Nephron progenitor cell (in vitro differentiated cells): ENCODE measurements around the gene VWA2.

Experiments
- DNase-seq: peaks from one replicate; pipeline ENCODE4 v3.0.0; 2021
- H3K27ac Mint-ChIP-seq: 2 replicates; pipeline ENCODE4 v1.8.0; 2021; ENCODE audit warnings: mild to moderate bottlenecking, moderate library complexity, mixed read lengths
- H3K27me3 Mint-ChIP-seq: 2 replicates; pipeline ENCODE4 v1.8.0; 2021; ENCODE audit warnings: mild to moderate bottlenecking, low read depth, mixed read lengths; ENCODE audit not compliant: poor library complexity
- H3K36me3 Mint-ChIP-seq: 2 replicates; pipeline ENCODE4 v1.8.0; 2021; ENCODE audit warnings: low read depth, mixed read lengths
- H3K4me1 Mint-ChIP-seq: 2 replicates; pipeline ENCODE4 v1.8.0; 2021; ENCODE audit warnings: mixed read lengths
- H3K4me3 Mint-ChIP-seq: 2 replicates; pipeline ENCODE4 v1.8.0; 2021; ENCODE audit warnings: mild to moderate bottlenecking, moderate library complexity, mixed read lengths
- H3K9me3 Mint-ChIP-seq: 2 replicates; pipeline ENCODE4 v1.8.0; 2021; ENCODE audit warnings: mild to moderate bottlenecking, moderate library complexity, mixed read lengths
- CTCF ChIP-seq: fragments of 200-600 bp; sonication (generic); IDR thresholded peaks from 2 replicates; pipeline ENCODE4 v1.5.0; 2021; ENCODE audit warnings: antibody characterized with exemption

Gene VWA2

GRCh38 chr10:114316744-114317143 lies 77.7 kb downstream of the VWA2 start:
- Mint-ChIP-seq H3K27ac (peak overlapping the region; percentile 73), H3K4me3 (no peak overlapping the region), H3K36me3 (peaks cover 23% of the 10 kb centered on the region), H3K27me3 (no peaks in the 10 kb centered on the region), H3K4me1 (peaks cover 37% of the 10 kb centered on the region), H3K9me3 (no peaks in the 10 kb centered on the region)
- TF ChIP-seq CTCF: no peak
- no peak for DNase-seq

- Mint-ChIP-seq H3K4me3 (no peak overlapping the region), H3K9me3 (no peaks in the 10 kb centered on the region), H3K27me3 (no peaks in the 10 kb centered on the region), H3K27ac (peak overlapping the region; percentile 89), H3K4me1 (peaks cover 54% of the 10 kb centered on the region), H3K36me3 (peaks cover 36% of the 10 kb centered on the region)
- TF ChIP-seq CTCF: no peak
- DNase-seq: no peak
These were observed 80.6 kb downstream of the VWA2 start for GRCh38 chr10:114319406-114320248.

GRCh38 chr10:114320249-114321116 lies 81.4 kb downstream of the VWA2 start:
- Mint-ChIP-seq H3K4me1 (peaks cover 62% of the 10 kb centered on the region), H3K27ac (no peak overlapping the region), H3K36me3 (peaks cover 36% of the 10 kb centered on the region), H3K4me3 (no peak overlapping the region), H3K9me3 (no peaks in the 10 kb centered on the region), H3K27me3 (no peaks in the 10 kb centered on the region)
- DNase-seq: no peak
- no peak for TF ChIP-seq CTCF

- DNase-seq: no peak
These were observed 83.3 kb downstream of the VWA2 start for GRCh38 chr10:114322344-114322743.

GRCh38 chr10:114323023-114323422 lies 84.0 kb downstream of the VWA2 start:
- DNase-seq: no peak
- Mint-ChIP-seq H3K27me3 (peaks cover 3% of the 10 kb centered on the region), H3K4me1 (peaks cover 71% of the 10 kb centered on the region), H3K4me3 (no peak overlapping the region), H3K36me3 (peaks cover 36% of the 10 kb centered on the region), H3K9me3 (no peaks in the 10 kb centered on the region), H3K27ac (peak overlapping the region; percentile 19)
- no peak for TF ChIP-seq CTCF

More at GRCh38 chr10:114322344-114322743, 83.3 kb downstream of the VWA2 start:
- peaks cover 66% of the 10 kb centered on the region for H3K4me1 Mint-ChIP-seq
- TF ChIP-seq CTCF: no peak
- H3K27me3 Mint-ChIP-seq: peaks cover 2% of the 10 kb centered on the region
- H3K4me3 Mint-ChIP-seq: no peak overlapping the region
- no peak overlapping the region for H3K27ac Mint-ChIP-seq
- H3K36me3 Mint-ChIP-seq: peaks cover 36% of the 10 kb centered on the region
- no peaks in the 10 kb centered on the region for H3K9me3 Mint-ChIP-seq
